Keratinocyte (primary cell): ENCODE measurements around the gene ADCK1. TPM values are rescaled to one million over a fixed set of nuclear protein-coding genes. Genes with fewer than 3 reads are reported as not detected.

Experiments used
- DNase-seq: peaks from one replicate; pipeline ENCODE4 v3.0.0-alpha.2; 2011; ENCODE audit warnings: low read depth, missing footprints, low spot score
- FAIRE-seq: peaks from 2 replicates; lab custom pipeline; 2011; peaks lifted over from hg19 to GRCh38; lab: Jason Lieb, UNC
- H2AFZ ChIP-seq: 2 replicates; pipeline ENCODE4 v1.6.0; 2012; ENCODE audit warnings: low read length, control low read depth, inconsistent platforms; ENCODE audit not compliant: control insufficient read depth
- H3K27ac ChIP-seq: 2 replicates; pipeline ENCODE4 v1.5.1; 2011; ENCODE audit warnings: low read length; ENCODE audit not compliant: control insufficient read depth, insufficient read depth
- H3K27me3 ChIP-seq: 3 replicates; pipeline ENCODE4 v1.6.0; 2011; ENCODE audit warnings: low read length; ENCODE audit not compliant: control insufficient read depth, insufficient read depth; ENCODE audit errors: extremely low read depth
- H3K36me3 ChIP-seq, 2 experiments: 2 replicates in 1 of 2; 3 replicates in 1 of 2; pipeline ENCODE4 v1.5.1; 2011; ENCODE audit warnings: low read length in 2 of 2, mild to moderate bottlenecking in 1 of 2; ENCODE audit not compliant: control insufficient read depth in 2 of 2, insufficient read depth in 2 of 2; ENCODE audit errors: extremely low read depth in 1 of 2
- H3K4me1 ChIP-seq: 3 replicates; pipeline ENCODE4 v1.5.1; 2011; ENCODE audit warnings: low read length; ENCODE audit not compliant: control insufficient read depth, insufficient read depth; ENCODE audit errors: extremely low read depth
- H3K4me2 ChIP-seq: 3 replicates; pipeline ENCODE4 v1.6.0; 2011; ENCODE audit warnings: low read depth, low read length; ENCODE audit not compliant: control insufficient read depth, insufficient read depth; ENCODE audit errors: extremely low read depth
- H3K4me3 ChIP-seq, 3 experiments: fragments of 200-600 bp in 1 of 3; sonication (generic) in 1 of 3; 2 replicates in 2 of 3; 3 replicates in 1 of 3; pipeline ENCODE4 v1.5.1; 2011 to 2016; ENCODE audit warnings: low read length in 3 of 3, mild to moderate bottlenecking in 3 of 3, control low read depth in 2 of 3, inconsistent platforms in 1 of 3, low read depth in 1 of 3, mixed read lengths in 1 of 3, mixed run types in 1 of 3, moderate library complexity in 1 of 3; ENCODE audit not compliant: control insufficient read depth in 2 of 3, insufficient read depth in 2 of 3; ENCODE audit errors: extremely low read depth in 1 of 3
- H3K79me2 ChIP-seq: 2 replicates; pipeline ENCODE4 v1.6.0; 2012; ENCODE audit warnings: low read length; ENCODE audit not compliant: control insufficient read depth, insufficient read depth
- H3K9ac ChIP-seq: 3 replicates; pipeline ENCODE4 v1.6.0; 2011; ENCODE audit warnings: low read length; ENCODE audit not compliant: control insufficient read depth, insufficient read depth; ENCODE audit errors: extremely low read depth
- H3K9me1 ChIP-seq: 3 replicates; pipeline ENCODE4 v1.6.0; 2011; ENCODE audit warnings: low read length; ENCODE audit not compliant: control insufficient read depth, insufficient read depth; ENCODE audit errors: extremely low read depth
- H3K9me3 ChIP-seq: 2 replicates; pipeline ENCODE4 v1.5.1; 2012; ENCODE audit warnings: low read depth, low read length; ENCODE audit not compliant: control insufficient read depth
- H4K20me1 ChIP-seq: 3 replicates; pipeline ENCODE4 v1.6.0; 2011; ENCODE audit warnings: low read length; ENCODE audit not compliant: control insufficient read depth, insufficient read depth; ENCODE audit errors: extremely low read depth
- EZH2 ChIP-seq: IDR thresholded peaks from one replicate; pipeline ENCODE4 v1.6.1; 2012; ENCODE audit warnings: inconsistent platforms, mild to moderate bottlenecking, low read length, moderate library complexity
- dilution Hi-C: fragments of 300-500 bp; cut with MboI; formaldehyde crosslinking; loops from one replicate; pipeline ENCODE4 v1.7.0; 2020; ENCODE audit warnings: low sequenced_read_pairs; ENCODE audit not compliant: extremely low pct_ligation_motif_present
- polyA plus RNA-seq, 5 experiments: library from polyadenylated mRNA; depleted of rRNA in 3 of 5; stranded (reverse) in 3 of 5; stranded (forward) in 1 of 5; unstranded in 1 of 5; fragments of >200 nt; gene quantifications; 1 replicate in 1 of 5; 2 replicates in 3 of 5; 3 replicates in 1 of 5; pipeline versions ENCODE4 v1.2.1 to v1.2.3, GENCODE V29; 2011 to 2012; ENCODE audit warnings: missing spikeins in 2 of 5, low read depth in 1 of 5, low replicate concordance in 1 of 5
- TF ChIP-seq, protein P1 (sequence below), 3 experiments: IDR thresholded peaks in 1 of 3; conservative IDR thresholded peaks in 1 of 3; optimal IDR thresholded peaks in 1 of 3; 2 replicates in 2 of 3; 3 replicates in 1 of 3; pipeline versions ENCODE3 to v1.5.1; 2011; ENCODE audit warnings: low read length in 3 of 3, mild to moderate bottlenecking in 3 of 3, moderate library complexity in 2 of 3, control low read depth in 1 of 3, inconsistent platforms in 1 of 3; ENCODE audit not compliant: insufficient read depth in 2 of 3; ENCODE audit errors: extremely low read depth in 1 of 3

Gene ADCK1
- polyA plus RNA-seq, 1 donor (not counting 4 experiments of a cell fraction or from before 2014, with no cell fraction given), result 4.9 TPM

DNA sequence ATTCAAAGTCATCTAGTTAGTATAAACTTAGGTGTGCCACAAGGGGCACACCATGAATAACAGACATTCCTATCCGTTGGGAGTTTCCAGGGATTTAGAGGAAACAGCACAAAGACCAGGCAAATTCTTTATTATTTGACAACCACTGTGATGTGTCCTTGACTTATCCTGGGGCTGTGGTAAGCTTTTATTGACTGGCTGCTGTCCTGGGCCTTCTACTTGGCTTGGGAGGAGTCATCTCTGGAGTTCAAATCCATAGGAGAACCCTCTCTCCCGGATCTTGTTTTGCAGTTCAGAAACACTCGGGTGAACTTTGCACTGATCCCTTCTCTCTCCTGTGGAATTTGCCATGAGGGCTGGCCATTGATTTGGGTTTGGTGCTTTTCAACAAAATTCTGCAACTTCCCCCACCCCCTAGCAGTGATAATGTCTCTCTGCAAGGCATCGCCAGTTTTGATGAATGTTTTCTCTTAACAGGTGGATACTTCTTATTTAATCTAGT, 136.3 kb downstream of the ADCK1 start:
- no peak overlapping the region for H2AFZ ChIP-seq
- H3K4me1 ChIP-seq, result no peaks in the 10 kb centered on the region
- dilution Hi-C loops, result no loop called here
- no peak overlapping the region for H3K4me3 ChIP-seq
- no peaks in the 10 kb centered on the region for H3K79me2 ChIP-seq
- H3K27me3 ChIP-seq, result no peaks in the 10 kb centered on the region
- no peak overlapping the region for H3K9ac ChIP-seq
- no peaks in the 10 kb centered on the region for H4K20me1 ChIP-seq
- H3K4me2 ChIP-seq, result no peak overlapping the region
- DNase-seq (no peak), FAIRE-seq (no peak)
- TF ChIP-seq, protein P1, sequence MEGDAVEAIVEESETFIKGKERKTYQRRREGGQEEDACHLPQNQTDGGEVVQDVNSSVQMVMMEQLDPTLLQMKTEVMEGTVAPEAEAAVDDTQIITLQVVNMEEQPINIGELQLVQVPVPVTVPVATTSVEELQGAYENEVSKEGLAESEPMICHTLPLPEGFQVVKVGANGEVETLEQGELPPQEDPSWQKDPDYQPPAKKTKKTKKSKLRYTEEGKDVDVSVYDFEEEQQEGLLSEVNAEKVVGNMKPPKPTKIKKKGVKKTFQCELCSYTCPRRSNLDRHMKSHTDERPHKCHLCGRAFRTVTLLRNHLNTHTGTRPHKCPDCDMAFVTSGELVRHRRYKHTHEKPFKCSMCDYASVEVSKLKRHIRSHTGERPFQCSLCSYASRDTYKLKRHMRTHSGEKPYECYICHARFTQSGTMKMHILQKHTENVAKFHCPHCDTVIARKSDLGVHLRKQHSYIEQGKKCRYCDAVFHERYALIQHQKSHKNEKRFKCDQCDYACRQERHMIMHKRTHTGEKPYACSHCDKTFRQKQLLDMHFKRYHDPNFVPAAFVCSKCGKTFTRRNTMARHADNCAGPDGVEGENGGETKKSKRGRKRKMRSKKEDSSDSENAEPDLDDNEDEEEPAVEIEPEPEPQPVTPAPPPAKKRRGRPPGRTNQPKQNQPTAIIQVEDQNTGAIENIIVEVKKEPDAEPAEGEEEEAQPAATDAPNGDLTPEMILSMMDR (optimal IDR thresholded peaks at IDR 0.05 in 1 of 3, IDR thresholded peaks at IDR 0.05 in 1 of 3, conservative IDR thresholded peaks at IDR 0.05 in 1 of 3; ENCODE audit: extremely low read depth in 1 of 3, insufficient read depth in 2 of 3, low read length in 3 of 3), result no peak
- TF ChIP-seq EZH2, result no peak
- no peaks in the 10 kb centered on the region for H3K9me3 ChIP-seq
- H3K27ac ChIP-seq, result no peak overlapping the region
- no peaks in the 10 kb centered on the region for H3K9me1 ChIP-seq
- peaks cover 0 to 5% of the 10 kb centered on the region in 2 experiments for H3K36me3 ChIP-seq

DNA sequence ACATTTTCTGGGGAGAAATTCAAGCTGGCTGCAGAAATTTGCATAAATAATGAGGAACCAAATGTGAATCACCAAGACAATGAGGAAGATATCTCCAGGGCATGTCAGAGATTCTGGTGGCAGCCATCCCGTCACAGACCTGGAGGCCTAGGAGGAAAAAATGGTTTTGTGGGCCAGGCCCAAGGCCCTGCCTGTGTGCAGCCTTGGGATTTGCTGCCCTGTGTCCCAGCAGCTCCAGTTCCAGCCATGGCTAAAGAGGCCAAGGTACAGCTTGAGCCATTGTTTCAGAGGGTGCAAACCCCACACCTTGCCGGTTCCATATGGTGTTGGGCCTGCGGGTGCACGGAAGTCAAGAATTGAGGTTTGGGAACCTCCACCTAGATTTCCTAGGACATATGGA, 147.5 kb downstream of the ADCK1 start:
- Histone ChIP-seq H2AFZ (no peak overlapping the region), H3K79me2 (no peaks in the 10 kb centered on the region), H3K9me1 (no peaks in the 10 kb centered on the region), H3K4me1 (no peaks in the 10 kb centered on the region), H4K20me1 (no peaks in the 10 kb centered on the region), H3K27me3 (no peaks in the 10 kb centered on the region), H3K9me3 (no peaks in the 10 kb centered on the region), H3K4me2 (no peak overlapping the region), H3K9ac (no peak overlapping the region), H3K36me3 (no peaks in the 10 kb centered on the region), H3K27ac (no peak overlapping the region), H3K4me3 (no peak overlapping the region)
- FAIRE-seq, result no peak
- dilution Hi-C loops, result no loop called here
- TF ChIP-seq, protein P1 (optimal IDR thresholded peaks at IDR 0.05 in 1 of 3, IDR thresholded peaks at IDR 0.05 in 1 of 3, conservative IDR thresholded peaks at IDR 0.05 in 1 of 3; ENCODE audit: extremely low read depth in 1 of 3, insufficient read depth in 2 of 3, low read length in 3 of 3), result no peak
- TF ChIP-seq EZH2, result no peak
- DNase-seq, result no peak
